GM21381 (cell line): Measurements from ENCODE around the gene ADCY5.

Source experiments
- ATAC-seq: cut with Tn5 transposase; IDR thresholded peaks from one replicate; pipeline ENCODE4 v1.9.1; 2021; ENCODE audit warnings: mild to moderate bottlenecking, moderate library complexity; ENCODE audit not compliant: unreplicated experiment

ADCY5 gene

DNA sequence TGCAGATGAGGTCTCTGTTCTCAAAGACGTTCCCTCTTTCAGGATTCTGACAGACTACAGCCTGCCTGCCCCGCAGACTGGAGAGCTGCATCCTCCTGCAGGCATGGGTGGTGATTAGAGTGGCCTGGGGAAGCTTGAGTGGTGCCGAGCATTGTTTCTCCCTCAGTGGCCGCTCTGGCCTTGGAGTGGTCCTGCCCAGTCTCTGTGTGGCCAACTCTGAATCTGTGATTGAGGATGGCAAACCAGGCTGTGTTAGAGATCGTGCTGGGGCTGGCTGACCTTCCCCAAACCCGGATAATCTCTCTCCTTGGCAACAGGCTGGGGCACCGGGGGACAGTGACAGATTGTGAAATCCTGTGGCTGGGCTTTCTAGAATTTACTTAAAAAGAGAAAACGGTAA lies 11.0 kb upstream of the ADCY5 start:
- ATAC-seq, result no peak

DNA sequence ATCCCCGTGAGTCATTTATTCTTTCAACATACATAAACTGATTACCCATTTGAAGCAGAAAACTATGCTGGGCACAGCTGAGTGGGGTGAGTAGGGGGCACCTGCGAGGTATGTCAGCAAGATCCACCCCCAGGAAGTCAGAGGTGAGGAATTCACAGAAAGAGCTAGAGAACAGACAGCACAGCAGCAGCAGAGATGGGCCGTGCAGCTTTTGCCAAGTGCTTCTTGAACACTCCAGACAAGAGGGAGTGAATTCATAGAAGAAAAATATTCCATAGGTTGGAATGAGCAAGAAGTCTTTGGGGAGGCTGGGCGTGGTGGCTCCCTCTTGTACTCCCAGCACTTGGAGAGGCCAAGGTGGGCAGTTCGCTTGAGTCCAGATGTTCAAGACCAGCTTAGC lies 9.4 kb upstream of the ADCY5 start:
- no peak for ATAC-seq

DNA sequence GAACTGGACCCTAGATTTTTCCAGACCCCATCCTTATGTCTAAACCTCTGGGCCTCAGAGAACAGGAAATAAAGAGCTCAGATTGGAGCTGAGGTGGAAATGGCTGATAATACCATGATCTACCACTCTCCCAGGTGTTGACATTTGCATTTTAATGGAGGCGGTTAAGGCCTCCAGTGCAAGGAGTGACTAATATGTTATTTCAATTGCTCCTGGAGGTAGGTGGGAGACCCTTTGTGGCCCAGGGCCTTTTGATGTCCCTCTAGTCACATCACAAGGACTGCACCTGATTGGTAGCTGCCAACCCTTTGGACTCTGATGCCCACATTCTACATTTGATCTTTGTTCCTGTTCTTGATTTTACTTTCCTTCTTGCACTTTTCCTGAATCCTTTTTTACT lies 9.0 kb upstream of the ADCY5 start:
- no peak for ATAC-seq

DNA sequence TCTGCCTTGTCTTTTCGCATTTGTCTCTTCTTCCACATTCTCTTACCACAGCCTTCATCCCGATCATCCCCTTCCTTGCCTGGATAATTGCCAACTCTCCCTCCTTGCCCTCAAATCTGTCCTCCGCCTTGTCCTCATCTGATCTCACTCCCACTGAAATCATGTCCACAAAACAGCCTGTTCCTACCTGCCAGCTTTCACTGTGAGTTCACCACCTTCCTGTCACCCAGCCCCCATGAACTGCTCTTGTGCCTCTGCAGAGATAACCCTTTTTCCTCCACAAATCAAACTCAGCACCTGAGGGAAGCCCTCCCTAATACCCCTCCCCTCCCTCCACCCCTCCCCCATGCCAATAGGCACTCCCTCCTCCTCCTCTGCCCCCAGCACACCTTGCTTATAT lies 4.8 kb upstream of the ADCY5 start:
- ATAC-seq, result no peak

DNA sequence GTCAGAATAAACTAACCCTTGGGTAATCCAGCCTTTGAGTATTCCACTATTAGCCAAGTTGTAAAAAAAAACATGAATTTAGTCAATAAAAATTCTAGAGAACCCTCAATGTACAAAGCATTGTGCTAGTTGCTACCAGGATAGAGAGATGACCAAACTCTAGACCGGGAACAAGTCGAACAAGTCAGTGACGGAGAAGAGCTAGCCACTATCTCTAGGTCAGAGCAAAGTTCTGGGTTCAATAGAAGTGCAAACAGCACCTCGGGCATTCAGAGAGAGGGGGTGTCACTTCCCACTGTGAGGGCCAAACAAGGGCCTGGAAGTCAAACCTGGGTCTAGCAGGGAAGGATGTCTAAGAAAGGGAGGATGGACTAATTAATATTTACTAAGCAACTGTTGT lies 2.3 kb upstream of the ADCY5 start:
- ATAC-seq, result no peak

DNA sequence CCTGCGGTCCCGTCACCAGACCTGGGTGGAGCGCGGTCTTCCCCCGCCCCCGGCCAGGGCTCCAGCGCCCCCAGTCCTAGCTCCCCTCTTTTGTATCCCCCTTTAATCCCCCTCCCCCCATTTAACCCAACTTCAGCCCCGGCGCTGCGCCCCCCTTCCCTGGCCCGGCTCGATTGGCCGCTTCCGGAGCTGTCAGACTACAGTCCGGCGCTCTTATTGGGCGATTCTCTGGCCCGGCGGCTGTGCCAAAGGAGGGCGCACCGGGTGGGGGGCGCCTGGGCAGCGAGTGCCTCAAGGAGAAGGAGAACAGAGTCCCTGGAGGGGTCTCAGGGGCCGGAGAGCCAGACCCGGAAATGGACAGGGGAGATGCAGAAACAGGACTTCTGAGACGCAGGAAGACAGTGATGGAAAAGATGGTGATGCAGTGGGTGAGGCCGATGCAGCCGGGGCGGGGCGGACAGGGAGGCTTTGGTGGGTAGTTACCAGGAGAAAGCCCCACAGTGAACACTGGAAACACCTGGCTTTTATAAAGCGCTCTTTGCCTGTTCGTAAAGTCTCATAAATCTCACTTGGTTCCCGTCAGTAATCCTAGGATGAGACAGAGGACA lies 1.2 kb upstream of the ADCY5 start:
- no peak for ATAC-seq

DNA sequence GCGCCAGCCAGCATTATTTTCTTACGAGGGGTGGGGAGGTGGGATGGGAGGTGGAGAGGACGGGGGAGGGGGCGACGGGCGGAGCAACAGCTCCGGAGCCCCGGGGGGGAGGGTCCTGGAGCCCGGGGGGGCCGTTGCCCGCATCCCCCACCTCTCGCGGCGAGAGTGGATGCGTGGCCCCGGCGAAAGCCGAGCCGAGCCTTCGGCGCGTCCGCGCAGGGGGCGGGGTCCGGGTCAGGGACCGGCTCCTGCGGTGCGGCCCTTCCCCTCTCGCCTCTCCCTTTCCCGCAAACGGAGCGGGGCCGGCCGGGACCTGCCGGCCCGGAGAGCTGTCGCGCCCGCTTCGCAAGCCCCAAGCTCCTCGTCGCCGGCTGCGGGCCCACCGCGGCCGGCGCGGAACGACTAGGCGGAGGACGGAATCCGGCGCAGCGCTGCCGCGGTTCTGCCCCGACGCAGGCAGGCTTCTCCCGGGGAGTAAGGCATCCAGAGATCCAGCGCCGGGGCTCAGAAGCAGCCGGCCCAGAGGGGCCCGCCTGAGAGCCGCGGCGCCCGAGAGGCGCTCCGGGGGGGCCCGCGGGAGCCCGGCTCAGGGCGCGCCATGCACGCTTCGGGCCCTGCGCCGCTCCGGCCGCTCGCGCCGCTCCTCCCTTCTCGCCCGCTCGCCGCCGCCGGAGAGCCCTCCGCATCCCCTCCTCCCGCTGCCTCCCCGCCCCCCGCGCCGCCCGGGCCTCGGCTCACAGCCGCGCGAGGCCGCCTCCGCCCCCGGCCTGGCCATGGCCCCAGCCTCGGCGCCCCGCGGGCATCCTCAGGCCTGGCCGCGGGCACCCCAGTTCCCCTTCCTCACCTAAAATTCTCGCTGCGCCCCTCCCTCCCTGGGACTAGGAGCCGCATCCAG lies 459 bp upstream of the ADCY5 start:
- ATAC-seq, result no peak

DNA sequence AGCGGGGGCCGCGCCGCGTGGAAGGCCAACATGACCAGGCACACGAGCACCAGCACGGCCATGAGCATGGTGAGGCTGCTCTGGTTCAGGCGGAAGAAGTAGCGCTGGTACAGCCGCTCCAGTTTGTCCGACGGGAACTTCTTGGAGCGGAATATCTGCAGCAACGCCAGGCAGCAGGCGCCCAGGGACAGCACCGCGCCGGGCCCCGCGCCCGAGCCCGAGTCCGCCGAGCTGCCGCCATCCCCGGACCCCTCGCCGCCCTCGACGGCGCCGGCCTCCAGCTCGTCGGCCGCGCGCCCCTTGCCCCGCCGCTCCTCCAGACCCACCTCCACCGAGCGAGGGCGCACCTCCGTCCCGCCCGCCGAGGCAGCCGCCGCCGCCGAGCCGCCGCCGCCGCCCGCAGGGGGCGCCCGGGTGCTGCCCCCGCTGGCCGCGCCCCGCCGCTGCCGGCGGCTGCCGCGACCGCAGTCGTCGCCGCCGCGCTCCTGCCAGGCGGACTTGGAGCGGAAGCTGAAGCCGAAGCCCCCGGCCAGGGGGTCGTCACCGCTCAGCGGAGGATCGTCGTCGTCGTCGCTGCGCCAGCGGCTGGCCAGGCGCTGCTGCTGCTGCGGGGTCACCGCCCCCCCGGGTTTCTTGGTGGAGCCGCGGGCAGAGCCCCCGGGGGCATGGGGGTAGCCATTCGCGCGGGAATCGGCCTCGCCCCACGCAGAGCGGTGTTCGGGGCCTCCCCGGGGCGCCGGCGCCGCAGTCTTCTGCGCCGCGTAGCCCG lies 957 bp downstream of the ADCY5 start:
- ATAC-seq, result no peak

DNA sequence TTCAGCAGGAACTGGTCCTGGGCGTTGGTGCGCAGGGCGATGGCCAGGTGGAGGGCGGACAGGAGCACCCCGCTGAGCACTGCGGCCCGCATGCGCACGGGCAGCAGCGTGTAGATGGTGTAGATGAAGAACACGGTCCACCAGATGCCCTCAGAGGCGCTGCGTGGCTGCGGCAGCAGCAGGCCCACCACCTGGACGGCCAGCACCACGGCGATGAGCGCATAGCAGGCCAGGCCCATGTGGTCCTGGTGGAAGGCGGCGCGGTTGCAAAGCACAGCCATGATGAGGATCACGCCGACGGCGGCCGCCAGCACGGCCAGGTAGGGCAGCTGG lies 1.5 kb downstream of the ADCY5 start:
- no peak for ATAC-seq

DNA sequence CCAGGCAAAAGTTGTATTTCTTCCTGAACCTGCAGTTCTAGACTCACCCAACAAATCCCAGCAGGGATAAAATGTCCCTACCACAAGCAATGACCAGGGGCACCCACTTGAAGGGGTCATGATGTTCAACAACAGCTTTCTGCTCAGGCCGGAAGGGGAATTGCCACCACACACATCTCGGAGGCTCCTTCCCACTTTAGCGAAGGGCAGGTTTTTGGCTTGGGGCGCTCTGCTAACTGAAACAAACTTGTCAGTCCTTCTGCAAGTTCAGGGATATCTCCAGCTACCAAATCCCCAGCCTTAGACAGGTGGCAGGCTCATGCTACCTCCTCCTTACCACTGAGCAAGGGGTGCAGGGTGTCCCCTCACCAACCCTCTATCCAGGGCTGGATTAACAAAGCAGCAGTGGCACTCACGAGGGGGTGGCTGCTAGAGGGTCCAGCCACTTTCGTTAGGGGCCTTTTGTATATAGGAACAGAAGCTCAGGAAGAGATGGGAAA lies 2.2 kb downstream of the ADCY5 start:
- no peak for ATAC-seq

DNA sequence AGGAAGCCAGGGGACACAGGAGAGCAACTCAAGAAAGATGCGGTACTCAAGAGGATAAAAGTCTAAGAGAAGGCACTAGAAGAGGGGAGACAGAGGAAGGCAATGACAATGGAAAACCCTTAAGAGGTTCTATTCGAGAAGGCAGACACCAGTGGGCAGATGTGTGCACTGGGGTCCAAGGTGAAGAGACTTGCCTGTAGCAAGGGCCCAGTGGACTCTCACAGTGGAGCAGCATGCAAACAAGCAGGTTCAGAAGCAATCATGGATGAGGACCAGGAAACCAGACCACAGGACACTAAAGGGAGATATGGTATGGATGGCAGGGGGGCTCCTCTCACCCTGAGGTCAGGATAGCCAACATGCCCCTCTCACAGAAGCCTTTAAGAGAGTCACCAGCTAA lies 2.7 kb downstream of the ADCY5 start:
- no peak for ATAC-seq

DNA sequence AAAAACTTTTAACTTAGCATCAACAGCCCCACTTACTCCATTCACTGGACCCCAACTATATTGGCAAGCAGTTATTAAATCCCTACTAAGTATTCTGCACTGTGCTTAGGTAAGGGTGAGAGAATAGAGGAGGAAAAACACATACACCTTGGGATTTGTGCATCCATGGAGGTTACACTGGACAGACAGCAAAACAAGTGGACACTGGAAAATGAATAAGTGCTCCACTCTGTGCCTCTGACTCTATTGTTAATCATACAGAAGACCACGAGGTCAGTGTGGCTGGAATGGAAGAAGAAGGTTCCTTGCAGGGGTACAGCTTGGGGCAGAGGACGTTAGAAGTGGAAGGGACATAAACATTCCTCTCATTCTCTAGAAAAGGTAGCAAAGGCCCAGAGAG lies 3.2 kb downstream of the ADCY5 start:
- ATAC-seq, result no peak

DNA sequence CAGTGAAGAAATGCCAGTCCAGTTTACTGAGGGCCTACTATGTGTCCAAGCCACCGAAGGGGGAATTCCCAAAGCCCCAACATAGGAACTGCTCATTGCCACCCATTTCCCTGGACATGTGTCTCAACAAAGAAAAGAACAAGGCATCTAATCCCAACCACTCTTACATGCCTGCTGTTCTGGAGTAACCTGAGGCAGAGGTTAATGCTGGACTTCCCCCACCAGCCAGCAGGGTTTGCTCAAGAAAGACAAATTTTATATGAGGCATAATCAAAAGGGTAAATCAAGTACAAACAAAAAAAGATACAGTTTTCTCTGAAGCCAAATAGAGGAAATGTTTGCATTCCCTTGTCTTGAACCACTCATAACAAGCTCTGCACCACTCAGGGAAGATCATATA lies 4.1 kb downstream of the ADCY5 start:
- no peak for ATAC-seq

DNA sequence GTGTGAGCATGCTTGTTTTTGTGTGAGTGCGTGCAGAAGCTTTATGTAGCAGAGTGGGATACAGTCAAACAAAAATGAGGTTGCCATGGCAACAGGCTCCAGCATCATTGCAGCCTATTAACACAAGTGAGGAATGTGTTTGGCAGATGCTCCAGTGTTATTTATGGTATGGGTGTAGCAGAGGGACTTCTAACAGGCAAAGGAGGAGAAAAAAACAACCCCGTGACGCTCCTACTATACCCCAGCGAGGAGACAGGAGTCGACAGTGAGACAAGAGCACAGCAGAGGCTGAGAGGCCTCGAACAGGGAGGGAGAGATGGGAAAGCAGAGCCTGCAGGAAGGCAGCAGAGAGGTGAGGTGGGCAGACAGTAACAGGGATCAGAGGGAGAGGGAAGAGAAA lies 4.9 kb downstream of the ADCY5 start:
- ATAC-seq, result no peak

DNA sequence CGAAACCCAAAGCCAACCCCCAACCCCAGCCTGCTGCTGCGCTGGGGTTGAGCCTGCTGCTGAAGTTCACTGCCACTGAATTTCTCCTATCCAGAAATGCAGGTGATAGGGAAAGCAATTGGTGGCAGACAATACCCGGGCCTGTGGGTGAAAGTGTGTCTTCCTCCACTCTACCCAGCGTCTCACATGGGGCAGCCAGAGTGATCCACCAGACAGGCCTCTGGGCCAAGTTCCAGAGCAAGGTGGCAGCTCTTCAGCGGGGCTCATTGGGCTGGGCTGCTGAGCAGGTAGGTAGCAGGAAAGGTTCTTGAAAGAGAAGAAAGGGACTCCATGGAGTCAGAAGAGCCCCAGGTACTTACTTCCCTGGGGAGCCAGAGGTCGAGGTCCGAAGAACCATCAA lies 6.0 kb downstream of the ADCY5 start:
- ATAC-seq, result no peak

DNA sequence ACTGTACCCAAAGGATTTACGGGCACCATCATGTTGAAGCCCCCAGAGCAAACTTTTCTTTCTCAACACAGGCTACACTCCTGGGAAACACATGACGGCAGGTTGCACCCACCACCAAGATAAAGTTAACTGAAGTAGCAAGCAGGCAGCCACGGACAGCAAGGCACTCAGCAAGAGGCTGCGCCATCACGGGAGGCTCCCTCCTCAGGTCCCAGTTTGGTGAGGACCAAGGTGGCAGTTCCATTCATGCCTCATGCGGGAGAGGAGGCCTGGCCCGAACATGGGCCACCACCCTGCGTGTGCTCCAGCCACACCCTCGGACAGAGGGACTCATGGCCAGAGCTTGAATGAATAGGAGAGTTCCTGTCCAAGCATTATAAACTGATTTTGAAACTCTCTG lies 6.8 kb downstream of the ADCY5 start:
- no peak for ATAC-seq

DNA sequence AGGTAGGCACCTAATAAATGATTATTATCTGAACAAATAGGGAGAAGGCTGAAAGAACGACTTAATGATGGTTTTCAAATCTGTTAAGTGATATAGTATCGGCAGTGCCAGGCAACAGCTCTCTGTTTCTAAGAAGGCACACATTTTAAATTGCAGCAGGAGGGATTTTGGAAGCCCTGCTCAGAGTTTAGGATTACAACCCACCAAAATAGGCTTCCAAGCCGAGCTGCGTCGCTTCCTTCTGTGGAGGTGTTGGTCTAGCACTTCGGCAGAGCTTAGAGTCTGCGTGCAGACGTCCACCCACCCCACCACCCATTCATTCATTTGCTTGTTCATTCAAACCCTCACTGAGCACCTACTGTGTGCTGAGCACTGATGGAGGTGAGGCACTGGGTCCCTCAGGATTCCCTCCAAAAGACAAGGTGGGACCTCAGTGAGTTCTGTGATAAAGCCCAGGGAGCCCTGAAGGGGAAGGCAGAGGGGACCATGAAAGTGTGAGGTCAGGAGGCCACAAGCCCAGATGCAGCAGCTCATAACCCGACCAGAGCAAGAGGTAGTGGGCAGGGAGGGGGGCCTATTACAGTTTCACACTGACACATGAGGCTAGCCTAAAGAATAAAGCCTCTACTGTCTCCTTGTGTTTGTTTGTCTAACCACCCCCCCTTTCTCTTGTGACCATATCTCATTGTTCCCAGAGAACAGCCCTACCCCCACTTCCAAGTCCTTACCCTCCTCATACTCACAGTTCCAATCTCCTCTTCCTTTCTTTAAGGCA lies 8.9 kb downstream of the ADCY5 start:
- ATAC-seq, result no peak

DNA sequence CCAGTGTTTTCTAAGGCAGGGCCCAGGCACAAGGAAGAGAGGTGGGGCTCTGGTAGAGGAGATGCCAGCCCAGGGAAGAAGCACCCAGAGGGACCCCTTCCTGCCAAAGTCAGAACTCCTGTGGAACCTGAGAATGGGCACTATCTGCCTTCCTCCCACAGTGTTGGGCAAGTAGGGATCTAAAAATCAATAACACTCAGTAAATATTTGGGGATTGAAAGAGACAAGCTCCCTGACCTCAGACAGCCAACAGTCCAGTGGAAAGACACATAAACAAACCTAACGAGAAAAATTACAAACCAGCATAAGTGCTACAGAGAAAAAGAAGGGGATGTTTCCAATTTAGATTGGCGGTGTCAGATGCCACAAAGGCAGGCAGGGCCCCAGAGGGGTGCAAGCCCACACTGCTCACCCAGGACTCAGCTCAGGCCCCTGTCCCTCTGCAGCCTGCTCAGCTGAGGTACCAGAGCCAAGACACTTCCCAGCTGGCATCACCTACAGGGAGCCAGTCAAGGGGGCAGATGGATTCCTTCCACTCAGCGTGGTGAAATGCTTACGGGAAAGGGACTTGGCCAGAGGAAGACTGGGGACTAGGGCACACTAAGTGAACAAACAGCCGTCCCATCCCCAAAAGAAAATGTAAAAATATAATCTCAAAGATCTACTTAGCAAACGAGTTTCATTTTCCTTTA lies 15.9 kb downstream of the ADCY5 start:
- no peak for ATAC-seq

DNA sequence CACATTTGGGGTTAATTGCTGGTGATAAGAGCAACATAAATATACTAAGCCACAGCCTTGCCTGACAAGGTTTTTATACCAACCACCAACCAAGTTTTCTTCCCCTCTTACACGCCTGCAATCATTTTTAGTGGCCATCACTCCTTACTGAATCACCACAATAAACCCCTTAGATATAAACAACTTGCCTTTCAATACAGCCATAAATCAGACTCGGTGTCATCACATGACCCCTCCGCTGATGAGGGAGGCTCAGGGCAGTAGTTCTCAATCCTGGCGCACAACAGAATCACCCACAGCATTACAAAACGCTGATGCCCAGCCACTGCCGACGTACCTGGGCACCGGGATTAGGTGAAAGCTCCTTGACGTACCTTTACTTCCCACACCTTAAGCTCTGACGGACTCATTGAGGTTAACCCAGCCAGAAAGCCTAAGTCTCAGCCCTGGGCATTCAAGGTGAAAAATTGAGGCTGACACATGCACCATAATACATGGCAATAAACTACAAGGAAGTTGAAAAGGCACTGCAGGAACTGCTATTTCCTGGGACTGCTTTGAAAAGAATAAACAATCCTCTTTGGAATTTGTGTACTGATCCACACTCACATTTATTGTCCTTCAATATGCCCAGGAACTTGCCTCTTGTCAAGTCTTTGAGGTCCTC lies 17.1 kb downstream of the ADCY5 start:
- no peak for ATAC-seq
